ENCODE measurements around the gene EEF1A1.
A peak's percentile ranks its signal among the peaks of the same experiment; 100 is the strongest.

DNA sequence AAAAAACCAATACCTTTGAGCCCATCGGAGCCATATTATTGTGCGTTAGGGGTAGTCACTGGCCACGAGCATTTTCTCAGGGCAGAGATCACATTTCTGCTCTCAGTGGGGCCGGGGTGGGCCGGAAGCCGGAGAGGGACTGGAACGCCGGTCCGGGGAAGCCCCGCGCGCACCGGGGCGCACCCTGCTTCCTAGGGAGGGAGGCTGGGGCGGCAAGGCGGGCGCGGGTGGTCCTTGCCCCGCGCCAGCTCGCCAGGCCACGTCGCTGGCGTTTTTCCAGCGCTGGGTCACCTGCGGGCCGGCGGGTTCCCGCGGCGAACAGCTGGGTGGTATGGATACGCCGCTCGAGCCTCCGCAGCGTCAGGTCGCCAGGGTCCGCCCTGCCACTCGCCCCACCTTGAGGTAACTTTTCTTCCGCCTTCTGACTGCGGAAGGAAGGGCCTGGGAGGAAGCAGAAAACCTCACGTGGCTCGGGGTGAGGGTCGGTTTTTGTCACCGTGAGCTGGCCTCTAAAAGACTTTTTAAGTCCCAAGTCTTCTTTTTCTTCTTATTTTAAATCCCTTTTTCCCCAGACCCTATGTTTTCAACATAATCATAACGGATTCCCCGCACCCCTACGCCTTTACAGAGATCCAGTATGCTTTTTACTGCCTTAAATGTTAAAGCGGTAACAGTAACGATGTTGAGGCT lies 2.7 kb upstream of the EEF1A1 start:
- TF ChIP-seq, protein P1, sequence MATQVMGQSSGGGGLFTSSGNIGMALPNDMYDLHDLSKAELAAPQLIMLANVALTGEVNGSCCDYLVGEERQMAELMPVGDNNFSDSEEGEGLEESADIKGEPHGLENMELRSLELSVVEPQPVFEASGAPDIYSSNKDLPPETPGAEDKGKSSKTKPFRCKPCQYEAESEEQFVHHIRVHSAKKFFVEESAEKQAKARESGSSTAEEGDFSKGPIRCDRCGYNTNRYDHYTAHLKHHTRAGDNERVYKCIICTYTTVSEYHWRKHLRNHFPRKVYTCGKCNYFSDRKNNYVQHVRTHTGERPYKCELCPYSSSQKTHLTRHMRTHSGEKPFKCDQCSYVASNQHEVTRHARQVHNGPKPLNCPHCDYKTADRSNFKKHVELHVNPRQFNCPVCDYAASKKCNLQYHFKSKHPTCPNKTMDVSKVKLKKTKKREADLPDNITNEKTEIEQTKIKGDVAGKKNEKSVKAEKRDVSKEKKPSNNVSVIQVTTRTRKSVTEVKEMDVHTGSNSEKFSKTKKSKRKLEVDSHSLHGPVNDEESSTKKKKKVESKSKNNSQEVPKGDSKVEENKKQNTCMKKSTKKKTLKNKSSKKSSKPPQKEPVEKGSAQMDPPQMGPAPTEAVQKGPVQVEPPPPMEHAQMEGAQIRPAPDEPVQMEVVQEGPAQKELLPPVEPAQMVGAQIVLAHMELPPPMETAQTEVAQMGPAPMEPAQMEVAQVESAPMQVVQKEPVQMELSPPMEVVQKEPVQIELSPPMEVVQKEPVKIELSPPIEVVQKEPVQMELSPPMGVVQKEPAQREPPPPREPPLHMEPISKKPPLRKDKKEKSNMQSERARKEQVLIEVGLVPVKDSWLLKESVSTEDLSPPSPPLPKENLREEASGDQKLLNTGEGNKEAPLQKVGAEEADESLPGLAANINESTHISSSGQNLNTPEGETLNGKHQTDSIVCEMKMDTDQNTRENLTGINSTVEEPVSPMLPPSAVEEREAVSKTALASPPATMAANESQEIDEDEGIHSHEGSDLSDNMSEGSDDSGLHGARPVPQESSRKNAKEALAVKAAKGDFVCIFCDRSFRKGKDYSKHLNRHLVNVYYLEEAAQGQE (IDR thresholded peaks at IDR 0.05; ENCODE audit: low read depth), result no peak
- TF ChIP-seq, protein P2, sequence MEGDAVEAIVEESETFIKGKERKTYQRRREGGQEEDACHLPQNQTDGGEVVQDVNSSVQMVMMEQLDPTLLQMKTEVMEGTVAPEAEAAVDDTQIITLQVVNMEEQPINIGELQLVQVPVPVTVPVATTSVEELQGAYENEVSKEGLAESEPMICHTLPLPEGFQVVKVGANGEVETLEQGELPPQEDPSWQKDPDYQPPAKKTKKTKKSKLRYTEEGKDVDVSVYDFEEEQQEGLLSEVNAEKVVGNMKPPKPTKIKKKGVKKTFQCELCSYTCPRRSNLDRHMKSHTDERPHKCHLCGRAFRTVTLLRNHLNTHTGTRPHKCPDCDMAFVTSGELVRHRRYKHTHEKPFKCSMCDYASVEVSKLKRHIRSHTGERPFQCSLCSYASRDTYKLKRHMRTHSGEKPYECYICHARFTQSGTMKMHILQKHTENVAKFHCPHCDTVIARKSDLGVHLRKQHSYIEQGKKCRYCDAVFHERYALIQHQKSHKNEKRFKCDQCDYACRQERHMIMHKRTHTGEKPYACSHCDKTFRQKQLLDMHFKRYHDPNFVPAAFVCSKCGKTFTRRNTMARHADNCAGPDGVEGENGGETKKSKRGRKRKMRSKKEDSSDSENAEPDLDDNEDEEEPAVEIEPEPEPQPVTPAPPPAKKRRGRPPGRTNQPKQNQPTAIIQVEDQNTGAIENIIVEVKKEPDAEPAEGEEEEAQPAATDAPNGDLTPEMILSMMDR (IDR thresholded peaks at IDR 0.05 in 2 of 3, conservative IDR thresholded peaks at IDR 0.05 in 1 of 3; ENCODE audit: borderline replicate concordance in 1 of 3, insufficient read depth in 1 of 3, low read depth in 2 of 3, low read length in 2 of 3), result peak in 1 of 3 experiments; percentile 7; a peak in 1 of 6 replicates
- TF ChIP-seq POLR2A (IDR thresholded peaks at IDR 0.05; ENCODE audit: borderline replicate concordance, extremely low read depth, insufficient read depth, insufficient read length), result peak; percentile 66
- peak; percentile 90 for TF ChIP-seq POLR2AphosphoS5 (IDR thresholded peaks at IDR 0.05; ENCODE audit: low read depth, low read length)
- no peak for TF ChIP-seq JUND (IDR thresholded peaks at IDR 0.05)
- no peak for TF ChIP-seq EZH2 (IDR thresholded peaks at IDR 0.05)
- TF ChIP-seq, protein P3, sequence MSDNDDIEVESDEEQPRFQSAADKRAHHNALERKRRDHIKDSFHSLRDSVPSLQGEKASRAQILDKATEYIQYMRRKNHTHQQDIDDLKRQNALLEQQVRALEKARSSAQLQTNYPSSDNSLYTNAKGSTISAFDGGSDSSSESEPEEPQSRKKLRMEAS (IDR thresholded peaks at IDR 0.05), result no peak
- no peak for TF ChIP-seq EZH2phosphoT487 (IDR thresholded peaks at IDR 0.05; ENCODE audit: borderline replicate concordance)
- no peak for TF ChIP-seq YY1 (IDR thresholded peaks at IDR 0.05; ENCODE audit: extremely low read depth, insufficient replicate concordance, low read depth, low read length)
- TF ChIP-seq RAD21 (IDR thresholded peaks at IDR 0.05; ENCODE audit: low read depth), result no peak
- no peak for TF ChIP-seq SIN3A (IDR thresholded peaks at IDR 0.05; ENCODE audit: low read depth)
- peak; percentile 75 for TF ChIP-seq ZFX (IDR thresholded peaks at IDR 0.05)
